Urothelium cell line (cell line): ENCODE measurements around the gene NCOR1.
"Not testable (repeated sequence)": the region's sequence is repeated elsewhere in the genome, so short reads cannot be mapped to it uniquely, and the experiment has no call there.

Source experiments
- DNase-seq: peaks from one replicate; pipeline ENCODE4 v3.0.0; 2011; ENCODE audit warnings: low spot score, mixed read lengths
- FAIRE-seq: peaks from 2 replicates; lab custom pipeline; 2011; peaks lifted over from hg19 to GRCh38; lab: Jason Lieb, UNC

The NCOR1 gene

DNA sequence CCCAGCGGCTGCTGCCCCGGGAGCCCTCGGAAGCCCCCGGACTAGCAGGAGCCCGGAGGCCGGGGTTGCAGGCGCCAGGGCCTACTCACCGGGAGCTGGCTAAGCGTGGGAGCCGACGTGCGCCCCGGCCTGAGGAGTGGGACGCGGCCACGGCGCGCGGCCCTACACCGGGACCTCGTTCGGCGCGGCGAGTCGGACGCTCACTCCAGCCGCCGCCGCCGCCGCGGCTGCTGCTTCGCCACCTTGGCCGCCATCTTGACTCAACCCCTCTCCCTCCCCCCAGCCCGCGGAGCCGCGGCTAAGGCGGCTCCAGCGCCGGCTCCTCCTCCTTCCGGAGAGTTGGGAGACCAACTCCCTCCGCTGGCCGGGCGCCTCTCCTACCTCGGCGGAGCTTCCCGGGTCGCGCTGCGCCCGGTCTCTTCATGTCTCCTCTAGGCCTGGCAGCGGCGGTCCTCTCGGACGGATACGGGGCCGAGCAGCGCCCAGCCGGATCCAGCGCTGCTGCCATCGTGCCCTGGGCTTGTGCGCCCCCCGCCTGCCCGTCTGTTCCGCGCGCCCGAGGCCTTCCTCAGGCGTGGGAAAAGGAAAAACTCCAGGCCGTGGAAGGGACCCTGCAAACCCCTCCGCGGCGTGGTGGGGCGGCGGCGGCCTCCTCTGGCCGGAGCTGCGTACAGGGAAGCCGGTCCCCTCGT is at the start of gene NCOR1:
NCOR1 (minus strand) TSS at position 262 of the 692 bp plus-strand sequence. CDS start 20,965 bp downstream, outside the sequence.
- peak; percentile 86 for DNase-seq
- no peak for FAIRE-seq

DNA sequence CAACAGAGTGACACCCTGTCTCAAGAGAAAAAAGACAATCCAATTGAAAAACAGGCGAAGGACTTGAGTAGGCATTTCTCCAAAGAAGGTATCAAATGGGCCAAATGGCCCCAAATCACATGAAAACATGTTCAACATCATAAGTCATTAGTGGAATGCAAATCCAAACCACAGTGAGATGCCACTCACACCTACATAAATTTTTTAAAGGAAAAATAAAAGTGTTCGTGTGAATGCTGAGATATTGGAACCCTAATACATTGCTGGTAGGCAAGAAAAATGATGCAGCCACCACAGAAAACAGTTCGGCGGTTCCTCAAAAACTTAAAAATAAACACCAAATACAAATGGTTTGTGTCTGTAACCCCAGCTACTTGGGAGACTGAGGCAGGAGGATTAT is 46.9 kb upstream of the NCOR1 start:
- DNase-seq (no peak), FAIRE-seq (no peak)

DNA sequence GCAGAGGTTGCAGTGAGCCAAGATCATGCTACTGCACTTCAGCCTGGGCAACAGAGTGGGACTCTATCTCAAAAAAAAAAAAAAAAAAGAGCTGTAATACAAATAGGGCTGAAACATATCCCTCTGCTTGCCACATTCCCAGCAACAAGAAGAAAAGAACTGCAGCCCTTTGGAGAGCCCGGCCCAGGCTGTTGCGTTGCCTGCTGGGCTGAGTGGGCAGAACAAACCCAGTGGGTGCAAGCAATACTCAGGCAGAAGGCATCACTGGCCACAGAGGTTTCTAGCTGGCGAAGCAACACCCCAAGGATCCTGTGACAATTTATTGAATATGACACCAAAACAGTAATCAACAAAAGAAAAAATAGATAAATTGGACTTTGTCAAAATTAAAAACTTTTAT is 45.7 kb upstream of the NCOR1 start:
- FAIRE-seq (no peak), DNase-seq (no peak)

DNA sequence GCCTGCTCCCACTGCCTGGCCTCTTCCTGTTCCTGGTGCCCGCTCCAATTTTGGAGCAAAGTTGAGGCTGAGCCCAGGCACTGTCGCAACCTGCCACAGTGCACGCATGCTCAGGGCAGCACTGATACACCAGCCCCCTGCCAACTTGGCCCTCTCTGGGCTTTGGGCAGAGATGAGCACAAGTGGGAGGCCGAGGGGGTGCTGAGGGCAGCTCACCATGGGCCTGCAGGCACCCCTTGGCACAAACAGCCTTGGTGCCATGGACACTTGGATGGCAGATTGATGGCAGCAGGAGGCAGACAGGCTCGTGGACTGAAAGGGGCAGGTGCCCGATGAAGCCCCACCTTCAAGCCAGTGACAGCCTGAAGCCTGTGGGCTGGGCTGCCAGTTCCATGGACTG is 44.6 kb upstream of the NCOR1 start:
- DNase-seq = no peak
- FAIRE-seq = no peak

DNA sequence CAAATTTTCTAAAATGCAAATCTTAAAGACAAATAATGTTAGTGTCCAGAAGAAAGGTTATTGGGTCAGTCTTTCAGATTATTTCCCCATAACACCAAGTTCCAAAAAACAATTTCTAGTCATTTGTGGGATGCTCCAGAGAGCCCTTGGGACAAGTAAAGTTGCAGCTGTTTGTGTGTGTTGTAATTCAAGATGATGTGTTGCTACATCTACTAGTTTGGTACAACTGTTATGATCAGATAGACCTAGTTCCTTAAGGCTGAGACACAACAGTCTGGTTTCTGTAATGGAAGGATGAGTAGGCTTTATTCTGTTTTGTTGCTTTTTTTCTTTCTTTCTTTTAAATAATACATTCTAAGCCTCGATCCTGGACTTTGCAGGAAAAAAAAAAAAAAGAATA is 43.6 kb upstream of the NCOR1 start:
- no peak for DNase-seq
- no peak for FAIRE-seq

DNA sequence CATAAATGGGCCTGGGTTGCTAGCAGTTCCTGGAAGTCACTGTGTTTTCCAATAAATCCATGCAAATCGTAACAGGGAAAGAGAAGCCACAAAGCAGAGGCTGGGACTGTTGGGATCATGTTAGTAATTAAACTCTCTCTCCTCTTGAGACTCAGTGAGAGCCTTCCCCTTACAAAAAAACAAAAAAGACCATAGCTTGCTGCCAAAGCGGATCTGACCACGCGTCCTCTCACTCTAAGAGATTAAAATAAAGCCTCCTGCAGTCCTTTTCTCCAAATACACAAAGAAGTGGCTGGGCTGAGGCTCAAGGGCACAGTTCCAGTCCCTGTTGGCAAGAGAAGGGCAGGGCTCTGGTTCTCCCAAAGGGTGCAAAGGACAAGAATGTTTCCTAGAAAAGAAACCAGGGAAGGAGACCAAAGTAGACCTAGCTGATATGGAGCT is 40.2 kb upstream of the NCOR1 start:
- FAIRE-seq (no peak), DNase-seq (no peak)

DNA sequence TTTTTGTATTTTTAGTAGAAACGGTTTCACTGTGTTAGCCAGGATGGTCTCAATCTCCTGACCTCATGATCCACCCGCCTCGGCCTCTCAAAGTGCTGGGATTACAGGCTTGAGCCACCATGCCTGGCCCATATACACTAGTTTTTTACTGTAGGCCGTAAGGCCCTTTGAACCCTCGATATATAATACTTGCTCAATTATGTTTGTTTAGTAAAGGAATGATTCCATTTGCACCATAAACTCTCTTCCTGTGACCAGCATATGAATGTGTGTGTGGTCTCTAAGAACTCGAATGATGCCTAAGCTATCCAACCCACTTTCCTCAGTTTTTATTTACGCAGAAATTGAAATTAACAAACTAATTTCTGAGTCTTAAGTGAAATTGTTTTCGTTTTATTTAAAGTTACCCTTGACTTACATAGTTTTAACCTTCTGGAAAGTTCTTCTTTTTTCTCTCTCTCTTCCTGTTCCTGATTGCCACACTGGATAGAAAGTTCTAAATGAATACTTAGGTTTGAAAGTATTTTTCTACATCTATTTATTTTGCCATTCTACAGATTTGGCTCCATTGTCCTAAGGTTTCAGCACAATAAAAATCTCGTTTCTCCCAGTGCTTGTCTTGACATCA is 39.6 kb upstream of the NCOR1 start:
- no peak for DNase-seq
- FAIRE-seq = no peak

DNA sequence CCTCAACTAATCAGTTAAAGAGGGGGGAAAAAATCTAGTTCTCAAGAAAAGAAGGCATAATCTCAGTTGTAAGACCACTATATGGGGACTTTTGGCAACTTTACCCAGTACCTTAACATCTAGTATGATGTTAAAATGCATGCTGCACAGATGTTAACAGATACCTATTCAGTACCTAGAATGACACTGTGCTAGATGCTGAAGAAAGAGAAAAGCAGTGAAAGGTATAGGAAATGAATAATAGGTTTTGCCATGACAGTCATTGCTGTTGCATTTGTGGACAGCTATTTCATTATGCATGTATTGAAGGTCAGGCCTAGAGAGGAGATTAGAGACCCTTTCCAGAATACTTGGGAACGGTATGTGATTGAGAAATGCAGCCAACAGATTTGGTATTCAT is 36.2 kb upstream of the NCOR1 start:
- FAIRE-seq (no peak), DNase-seq (no peak)

DNA sequence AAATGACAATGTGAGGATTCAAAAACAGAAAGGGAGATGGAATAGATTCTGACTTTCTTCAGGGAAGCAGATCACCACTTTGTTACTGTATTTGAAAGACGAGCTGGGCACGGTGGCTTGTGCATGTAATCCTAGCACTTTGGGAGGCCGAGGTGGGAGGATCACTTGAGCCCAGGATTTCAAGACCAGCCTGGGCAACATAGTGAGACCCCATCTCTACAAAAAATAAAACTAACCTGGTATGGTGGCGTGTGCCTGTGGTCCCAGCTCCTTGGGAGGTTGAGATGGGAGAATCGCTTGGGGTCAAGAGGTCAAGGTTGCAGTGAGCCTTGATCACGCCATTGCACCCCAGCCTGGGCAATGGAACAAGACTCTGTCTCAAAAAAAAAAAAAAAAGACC is 35.7 kb upstream of the NCOR1 start:
- FAIRE-seq = no peak
- no peak for DNase-seq

DNA sequence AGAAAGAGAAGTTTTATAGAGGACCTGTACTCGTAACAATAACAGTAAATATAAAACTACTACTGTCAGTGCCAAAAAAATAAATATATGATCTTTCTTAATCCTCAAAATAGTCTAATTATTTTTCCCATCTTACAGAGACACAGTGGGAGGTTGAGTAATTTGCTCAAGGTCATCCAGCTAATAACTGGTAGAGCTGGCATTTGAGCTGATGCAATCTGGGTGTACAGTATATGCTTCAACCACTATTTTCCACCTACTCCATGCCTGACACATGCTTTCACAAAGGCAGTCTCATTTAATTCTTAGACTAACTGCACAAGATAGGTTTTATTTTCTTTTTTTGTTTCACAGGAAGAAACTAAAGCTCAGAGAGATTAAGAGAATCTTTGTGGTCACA is 35.3 kb upstream of the NCOR1 start:
- DNase-seq (no peak), FAIRE-seq (no peak)

DNA sequence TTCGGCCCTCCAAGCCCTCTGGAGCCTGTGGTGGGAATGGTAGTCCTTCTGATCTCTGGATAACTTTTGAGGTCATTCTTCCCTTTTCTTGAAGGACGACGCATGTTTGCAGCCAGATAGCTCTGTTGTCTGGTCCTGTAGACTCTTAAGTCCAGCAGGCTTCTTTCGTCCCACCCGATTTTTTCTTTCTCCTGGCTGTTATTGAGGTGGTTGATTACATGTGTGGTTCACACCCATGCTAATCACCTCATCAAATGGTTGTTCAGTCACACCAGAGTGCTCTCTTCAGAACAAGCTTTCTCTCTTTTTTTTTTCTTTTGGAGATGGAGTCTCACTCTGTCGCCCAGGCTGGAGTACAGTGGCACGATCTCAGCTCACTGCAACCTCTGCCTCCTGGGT is 32.3 kb upstream of the NCOR1 start:
- DNase-seq = no peak
- no peak for FAIRE-seq

DNA sequence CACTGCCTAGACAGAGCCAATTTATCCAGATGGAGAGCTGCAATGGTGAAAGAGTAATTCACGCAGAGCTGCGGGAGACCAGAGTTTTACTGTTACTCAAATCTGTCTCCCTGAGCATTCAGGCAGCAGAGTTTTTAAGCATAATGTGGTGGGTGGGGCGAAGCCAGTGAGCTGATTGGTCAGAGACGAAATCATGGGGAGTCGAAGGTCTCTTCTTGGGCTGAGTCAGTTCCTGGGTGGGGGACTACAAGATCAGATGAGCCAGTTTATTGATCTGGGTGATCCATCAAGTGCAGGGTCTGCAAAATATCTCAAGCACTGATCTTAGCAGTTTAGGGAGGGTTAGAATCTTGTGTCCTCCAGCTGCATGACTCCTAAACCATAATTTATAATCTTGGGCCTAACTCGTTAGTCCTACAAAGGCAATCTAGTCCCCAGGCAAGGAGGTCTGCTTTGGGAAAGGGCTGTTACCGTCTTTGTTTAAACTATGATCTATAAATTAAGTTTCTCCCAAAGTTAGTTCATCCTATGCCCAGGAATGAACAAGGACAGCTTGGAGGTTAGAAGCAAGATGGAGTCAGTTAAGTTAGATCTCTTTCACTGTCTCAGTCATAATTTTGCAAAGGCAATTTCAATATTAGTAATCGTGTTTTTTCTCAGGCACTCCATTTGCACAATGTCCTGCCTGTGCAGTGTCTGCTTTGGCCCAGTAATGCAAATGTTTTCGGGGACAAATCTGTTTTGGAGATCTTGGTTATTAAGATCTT is 28.6 kb upstream of the NCOR1 start:
- FAIRE-seq (no peak), DNase-seq (no peak)

DNA sequence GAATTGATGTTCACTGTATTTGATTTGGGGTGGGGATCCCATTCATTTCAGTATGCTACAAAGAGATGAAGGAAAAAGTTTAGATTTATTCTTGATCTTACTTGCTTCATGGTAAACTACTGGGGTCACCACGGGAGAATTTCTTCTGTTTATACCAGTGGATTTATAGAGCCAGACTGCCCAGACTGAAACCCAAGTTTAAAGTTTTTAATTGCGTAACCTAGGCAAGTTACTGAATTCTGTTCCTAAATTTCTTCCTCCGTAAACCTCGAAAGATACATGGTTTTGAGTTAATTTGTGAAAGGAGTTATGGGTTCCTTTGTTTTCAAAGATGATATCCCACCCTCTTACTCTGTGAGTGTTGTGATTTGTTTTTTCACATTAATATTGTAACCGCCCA is 28.1 kb upstream of the NCOR1 start:
- DNase-seq = no peak
- FAIRE-seq = no peak

DNA sequence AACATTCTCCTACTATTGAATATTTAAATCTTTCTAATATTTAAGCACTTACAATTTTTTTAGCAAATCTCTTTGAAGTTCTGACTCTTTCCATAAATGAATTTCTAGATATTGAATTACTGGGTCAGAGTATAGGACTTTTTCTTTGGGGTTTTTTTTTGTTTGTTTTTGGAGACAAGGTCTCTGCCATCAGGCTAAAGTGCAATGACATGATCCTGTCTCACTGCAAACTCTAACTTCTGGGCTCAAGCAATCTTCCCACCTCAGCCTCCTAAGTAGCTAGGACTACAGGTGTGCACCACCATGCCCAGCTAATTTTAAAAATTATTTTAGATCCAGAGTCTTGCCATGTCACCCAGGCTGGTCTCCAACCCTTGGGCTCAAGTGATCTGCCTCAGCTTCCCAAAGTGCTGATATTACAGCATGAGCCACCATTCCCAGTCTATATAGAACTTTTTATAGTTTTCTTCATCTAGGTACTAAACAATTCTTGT is 26.6 kb upstream of the NCOR1 start:
- DNase-seq (no peak), FAIRE-seq (no peak)

DNA sequence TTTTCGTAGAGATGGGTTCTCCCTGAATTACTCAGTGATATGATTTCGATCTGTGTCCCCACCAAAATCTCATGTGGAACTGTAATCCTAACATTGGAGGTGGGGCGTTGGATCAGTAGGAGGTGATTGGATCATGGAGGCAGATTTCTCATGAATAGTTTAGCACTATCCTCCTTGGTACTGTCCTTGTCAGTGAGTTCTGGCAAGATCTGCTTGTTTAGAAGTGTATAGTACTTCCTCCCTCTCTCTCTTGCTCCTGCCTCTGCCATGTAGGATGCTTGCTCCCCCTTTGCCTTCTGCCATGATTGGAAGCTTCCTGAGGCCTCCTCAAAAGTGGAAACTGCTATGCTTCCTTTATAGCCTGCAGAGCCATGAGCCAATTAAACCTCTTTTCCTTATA is 24.6 kb upstream of the NCOR1 start:
- DNase-seq = no peak

DNA sequence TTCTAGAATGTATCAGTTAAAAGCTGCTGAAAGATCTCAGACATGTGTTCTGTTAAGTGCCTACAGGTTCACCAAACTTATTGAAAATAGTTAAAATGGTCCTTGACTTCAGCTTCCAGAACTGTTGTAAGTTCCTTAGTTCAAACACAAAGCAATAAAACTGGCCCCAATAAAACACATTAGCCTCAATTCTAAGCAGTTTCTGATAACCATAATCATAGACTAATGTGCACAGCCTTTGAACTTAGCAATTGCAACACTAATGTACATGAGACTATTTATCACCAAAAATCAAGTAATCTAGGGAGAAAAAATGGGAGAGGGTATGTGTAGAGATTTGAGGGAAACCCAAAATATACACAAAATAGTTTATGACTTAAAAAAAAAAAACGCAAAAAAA is 17.1 kb upstream of the NCOR1 start:
- FAIRE-seq (no peak), DNase-seq (no peak)

More for the DNA sequence above, 24.6 kb upstream of the NCOR1 start:
- FAIRE-seq = no peak

DNA sequence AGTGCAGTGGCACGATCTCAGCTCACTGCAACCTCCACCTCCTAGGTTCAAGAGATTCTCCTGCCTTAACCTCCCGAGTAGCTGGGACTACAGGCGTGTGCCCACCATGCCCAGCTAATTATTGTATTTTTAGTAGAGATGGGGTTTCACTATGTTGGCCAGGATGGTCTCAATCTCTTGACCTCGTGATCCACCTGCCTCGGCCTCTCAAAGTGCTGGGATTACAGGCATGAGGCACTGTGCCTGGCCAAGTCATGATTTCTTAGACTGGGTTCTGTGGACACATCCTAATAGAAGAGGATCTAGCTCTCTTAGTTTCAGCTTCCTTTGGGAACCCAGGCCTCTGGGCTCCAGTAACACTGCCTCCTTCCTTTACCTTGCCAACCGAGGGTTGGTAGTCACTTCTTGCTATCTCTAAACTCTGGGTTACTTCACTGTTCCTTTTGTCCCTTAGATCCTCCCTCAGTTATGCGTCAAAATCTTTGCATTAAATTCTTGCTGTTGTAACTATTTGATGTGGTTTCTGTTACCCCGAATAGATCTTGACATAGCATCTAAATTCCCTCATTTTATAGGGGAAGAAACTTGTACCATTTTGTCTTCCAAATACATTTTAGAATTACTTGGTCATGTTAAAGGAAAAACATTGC is 14.7 kb upstream of the NCOR1 start:
- not testable (repeated sequence) for DNase-seq, FAIRE-seq

DNA sequence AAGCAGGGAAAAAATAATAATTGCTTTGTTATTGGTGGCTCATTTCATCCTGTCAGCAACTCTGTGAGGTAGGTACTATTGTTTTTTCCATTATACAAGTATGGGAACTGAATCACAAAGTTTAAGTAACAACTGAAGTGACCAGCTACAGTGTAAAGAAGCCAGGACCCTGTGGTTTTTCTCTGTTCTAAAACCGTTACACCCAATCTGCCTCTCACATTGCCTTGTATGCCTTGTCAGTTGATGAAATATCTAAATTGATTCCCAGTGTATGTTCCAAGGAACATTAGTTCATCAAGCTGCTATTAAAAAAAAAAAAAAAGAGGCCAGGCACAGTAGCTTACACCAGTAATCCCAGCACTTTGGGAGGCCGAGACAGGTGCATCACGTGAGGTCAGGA is 7.1 kb upstream of the NCOR1 start:
- FAIRE-seq = no peak
- no peak for DNase-seq

DNA sequence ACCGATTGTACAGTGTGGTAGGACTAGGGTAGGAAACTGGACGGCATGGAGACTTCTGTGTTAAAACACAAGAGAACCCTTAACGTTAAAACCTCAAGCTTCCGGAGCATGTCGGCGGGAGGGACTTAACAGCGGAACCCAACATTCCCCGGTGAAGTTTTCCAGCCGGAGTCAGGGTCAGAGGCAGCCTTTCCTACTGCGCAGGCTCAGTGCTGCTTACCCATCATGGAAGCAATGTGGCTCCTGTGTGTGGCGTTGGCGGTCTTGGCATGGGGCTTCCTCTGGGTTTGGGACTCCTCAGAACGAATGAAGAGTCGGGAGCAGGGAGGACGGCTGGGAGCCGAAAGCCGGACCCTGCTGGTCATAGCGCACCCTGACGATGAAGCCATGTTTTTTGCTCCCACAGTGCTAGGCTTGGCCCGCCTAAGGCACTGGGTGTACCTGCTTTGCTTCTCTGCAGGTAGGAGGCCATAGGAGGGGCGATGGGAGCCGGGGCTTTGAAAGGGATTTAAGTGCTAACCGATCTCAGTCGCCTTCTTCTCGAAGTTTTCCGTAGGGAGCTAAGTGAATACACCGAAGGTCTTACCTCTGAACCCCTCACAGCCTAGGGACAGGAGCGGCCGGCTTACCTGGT is 1.8 kb upstream of the NCOR1 start, which contains the start of gene PIGL:
PIGL (plus strand) TSS at position 209 of the 634 bp plus-strand sequence; CDS start at position 226, 17 bp downstream.
- DNase-seq (peak; percentile 80), FAIRE-seq (no peak)

DNA sequence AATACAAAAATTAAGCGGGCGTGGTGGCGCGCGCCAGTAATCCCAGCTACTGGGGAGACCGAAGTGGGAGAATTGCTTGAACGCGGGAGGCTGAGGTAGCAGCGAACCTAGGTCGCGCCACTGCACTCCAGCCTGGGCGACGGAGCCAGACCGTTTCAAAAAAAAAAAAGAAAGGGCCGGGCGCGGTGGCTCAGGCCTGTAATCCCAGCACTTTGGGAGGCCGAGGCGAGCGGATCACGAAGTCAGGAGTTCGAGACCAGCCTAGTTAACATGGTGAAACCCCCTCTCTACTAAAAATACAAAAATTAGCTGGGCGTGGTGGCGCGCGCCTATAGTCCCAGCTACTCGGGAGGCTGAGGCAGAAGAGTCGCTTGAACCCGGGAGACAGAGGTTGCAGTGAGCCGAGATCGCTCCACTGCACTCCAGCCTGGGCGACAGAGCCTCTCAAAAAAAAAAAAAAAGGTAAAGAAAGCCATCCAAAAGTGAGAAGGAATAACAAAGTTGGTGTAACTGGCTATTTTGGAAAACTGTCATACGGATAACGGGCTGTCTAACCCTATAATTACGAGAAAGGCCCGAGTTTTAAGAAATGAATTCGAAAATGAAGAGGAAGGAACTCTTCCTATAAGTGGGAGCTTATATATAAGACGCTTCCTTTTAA is 1.1 kb upstream of the NCOR1 start:
- not testable (repeated sequence) for FAIRE-seq, DNase-seq
